Trophoblast cell (in vitro differentiated cells and primary cell): ENCODE measurements around the gene SLC2A6.

ENCODE experiments used
- DNase-seq, 2 donors: peaks; one replicate each; pipeline ENCODE4 v3.0.0-alpha.2; 2016
- H2AFZ ChIP-seq: 2 replicates; pipeline ENCODE4 v1.6.1; 2013; ENCODE audit warnings: low read length, moderate library complexity, mild to moderate bottlenecking; ENCODE audit not compliant: insufficient read depth, poor library complexity
- H2AK5ac ChIP-seq: 2 replicates; pipeline ENCODE4 v1.6.1; 2013; ENCODE audit warnings: mild to moderate bottlenecking, low read length
- H2BK120ac ChIP-seq: 2 replicates; pipeline ENCODE4 v1.6.1; 2013; ENCODE audit warnings: low read length, mild to moderate bottlenecking, moderate library complexity; ENCODE audit not compliant: insufficient read depth, poor library complexity
- H2BK12ac ChIP-seq: 2 replicates; pipeline ENCODE4 v1.6.1; 2013; ENCODE audit warnings: mild to moderate bottlenecking, low read length, moderate library complexity
- H2BK5ac ChIP-seq: 2 replicates; pipeline ENCODE4 v1.6.1; 2013; ENCODE audit warnings: low read length, low read depth, moderate library complexity, mild to moderate bottlenecking; ENCODE audit not compliant: poor library complexity
- H3K14ac ChIP-seq: 2 replicates; pipeline ENCODE4 v1.6.1; 2013; ENCODE audit warnings: mild to moderate bottlenecking, low read length
- H3K18ac ChIP-seq: 2 replicates; pipeline ENCODE4 v1.6.1; 2013; ENCODE audit warnings: mild to moderate bottlenecking, low read length
- H3K23ac ChIP-seq: 2 replicates; pipeline ENCODE4 v1.6.1; 2013; ENCODE audit warnings: low read length
- H3K27ac ChIP-seq: 2 replicates; pipeline ENCODE4 v1.5.1; 2013; ENCODE audit warnings: low read depth, mild to moderate bottlenecking, inconsistent platforms, low read length, moderate library complexity
- H3K27me3 ChIP-seq: 2 replicates; pipeline ENCODE4 v1.6.1; 2013; ENCODE audit warnings: inconsistent platforms, mild to moderate bottlenecking, low read length, moderate library complexity; ENCODE audit not compliant: insufficient read depth
- H3K36me3 ChIP-seq, 2 experiments: 1 replicate in 1 of 2; 2 replicates in 1 of 2; pipeline ENCODE4 v1.6.1; 2013; ENCODE audit warnings: low read length in 2 of 2, mild to moderate bottlenecking in 2 of 2, moderate library complexity in 1 of 2; ENCODE audit not compliant: insufficient read depth in 2 of 2, control insufficient read depth in 1 of 2
- H3K4ac ChIP-seq: 2 replicates; pipeline ENCODE4 v1.6.1; 2013; ENCODE audit warnings: low read depth, mild to moderate bottlenecking, low read length, moderate library complexity
- H3K4me1 ChIP-seq, 2 experiments: 1 replicate in 1 of 2; 2 replicates in 1 of 2; pipeline ENCODE4 v1.6.1; 2013; ENCODE audit warnings: low read length in 2 of 2, mild to moderate bottlenecking in 2 of 2, moderate library complexity in 1 of 2; ENCODE audit not compliant: insufficient read depth in 2 of 2, control insufficient read depth in 1 of 2
- H3K4me2 ChIP-seq: 2 replicates; pipeline ENCODE4 v1.6.1; 2013; ENCODE audit warnings: inconsistent platforms, mild to moderate bottlenecking, low read length, moderate library complexity
- H3K4me3 ChIP-seq: 2 replicates; pipeline ENCODE4 v1.5.1; 2013; ENCODE audit warnings: mild to moderate bottlenecking, low read depth, low read length, inconsistent platforms
- H3K79me1 ChIP-seq: one replicate; pipeline ENCODE4 v1.6.1; 2013; ENCODE audit warnings: low read length
- H3K79me2 ChIP-seq: 2 replicates; pipeline ENCODE4 v1.6.1; 2013; ENCODE audit warnings: low read length, mild to moderate bottlenecking; ENCODE audit not compliant: control insufficient read depth, insufficient read depth, poor library complexity
- H3K9ac ChIP-seq: 2 replicates; pipeline ENCODE4 v1.6.1; 2013; ENCODE audit warnings: mild to moderate bottlenecking, low read length
- H3K9me3 ChIP-seq: 2 replicates; pipeline ENCODE4 v1.6.1; 2013; ENCODE audit warnings: low read depth, mild to moderate bottlenecking, control low read depth, inconsistent platforms, low read length; ENCODE audit not compliant: insufficient read depth
- H4K12ac ChIP-seq: 2 replicates; pipeline ENCODE4 v1.6.1; 2013; ENCODE audit warnings: low read depth, mild to moderate bottlenecking, low read length, moderate library complexity
- H4K8ac ChIP-seq: 2 replicates; pipeline ENCODE4 v1.6.1; 2013; ENCODE audit warnings: low read depth, mild to moderate bottlenecking, low read length, moderate library complexity
- H4K91ac ChIP-seq: one replicate; pipeline ENCODE4 v1.6.1; 2013; ENCODE audit warnings: low read depth, mild to moderate bottlenecking, low read length, moderate library complexity
- WGBS: extraction: QIAGEN DNeasy Blood & Tissue Kit; methylation state at CpG from one replicate; pipeline ENCODE4 v1.1.7; 2013; ENCODE audit warnings: missing lambda C conversion rate; ENCODE audit not compliant: insufficient read length, insufficient coverage; ENCODE audit errors: extremely low coverage; 5-methylcytosine and 5-hydroxymethylcytosine counted together

SLC2A6 gene

DNA sequence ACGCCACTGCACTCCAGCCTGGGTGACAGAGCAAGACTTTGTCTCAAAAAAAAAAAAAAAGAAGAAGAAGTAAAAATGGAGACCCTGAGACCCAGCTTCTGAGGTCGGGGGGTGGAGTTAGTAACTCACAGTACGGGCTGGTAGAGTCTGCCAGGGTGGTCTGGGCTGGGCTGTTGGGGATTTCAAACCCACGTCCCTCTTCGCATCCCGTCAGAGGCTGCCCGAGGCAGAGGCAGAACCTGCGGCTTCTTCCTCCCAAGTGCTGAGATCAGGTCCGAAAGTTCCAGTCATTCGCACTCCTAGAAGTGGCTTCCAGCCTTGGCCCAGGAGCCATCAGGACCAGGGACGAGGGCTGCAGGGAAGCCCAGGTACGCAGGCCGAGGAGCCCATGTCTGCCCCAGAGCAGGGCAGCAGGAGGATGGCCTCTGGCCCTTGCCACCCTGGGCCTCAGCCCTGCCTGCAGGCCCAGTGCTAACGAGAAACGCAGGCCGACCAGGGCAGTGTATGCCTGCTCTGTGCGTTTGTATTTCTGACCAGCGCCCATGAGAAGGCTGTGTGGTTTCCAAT is 9.9 kb upstream of the SLC2A6 start:
- H4K8ac ChIP-seq, result no peak overlapping the region
- no peak overlapping the region for H2BK120ac ChIP-seq
- WGBS, result no CpG with 5 or more reads among the region's 18 CpGs
- no peak overlapping the region for H2BK5ac ChIP-seq
- no peak overlapping the region for H3K23ac ChIP-seq
- no peak for DNase-seq
- H3K9me3 ChIP-seq, result no peaks in the 10 kb centered on the region
- H3K18ac ChIP-seq, result no peak overlapping the region
- H4K12ac ChIP-seq, result no peak overlapping the region
- H2AFZ ChIP-seq, result no peak overlapping the region
- H3K27me3 ChIP-seq, result no peaks in the 10 kb centered on the region
- no peak overlapping the region for H3K4me2 ChIP-seq
- H3K4me1 ChIP-seq, result peaks cover 0 to 7% of the 10 kb centered on the region in 2 experiments
- no peaks in the 10 kb centered on the region for H3K79me1 ChIP-seq
- no peak overlapping the region for H2AK5ac ChIP-seq
- H3K14ac ChIP-seq, result peak overlapping the region; percentile 32
- no peaks in the 10 kb centered on the region for H3K79me2 ChIP-seq
- H3K27ac ChIP-seq, result no peak overlapping the region
- H3K4ac ChIP-seq, result peak overlapping the region; percentile 13
- H3K36me3 ChIP-seq, result no peaks in the 10 kb centered on the region
- H4K91ac ChIP-seq, result peak overlapping the region; percentile 59
- H2BK12ac ChIP-seq, result no peak overlapping the region
- no peak overlapping the region for H3K9ac ChIP-seq
- no peak overlapping the region for H3K4me3 ChIP-seq

GRCh38 chr9:133487331-133487725 is 8.4 kb upstream of the SLC2A6 start:
- Histone ChIP-seq H3K4me2 (no peak overlapping the region), H2AFZ (no peak overlapping the region), H3K9me3 (peaks cover 2% of the 10 kb centered on the region), H2BK120ac (no peak overlapping the region), H2AK5ac (no peak overlapping the region), H3K27me3 (no peaks in the 10 kb centered on the region), H3K23ac (no peak overlapping the region), H4K12ac (no peak overlapping the region), H4K91ac (no peak overlapping the region), H2BK12ac (no peak overlapping the region), H4K8ac (no peak overlapping the region), H3K36me3 (no peaks in the 10 kb centered on the region), H3K4me3 (no peak overlapping the region), H3K79me2 (no peaks in the 10 kb centered on the region), H3K27ac (no peak overlapping the region), H3K14ac (no peak overlapping the region), H3K4ac (no peak overlapping the region), H3K9ac (no peak overlapping the region), H3K18ac (no peak overlapping the region), H2BK5ac (no peak overlapping the region), H3K4me1 (peaks cover 0 to 7% of the 10 kb centered on the region in 2 experiments), H3K79me1 (no peaks in the 10 kb centered on the region)
- no CpG with 5 or more reads among the region's 8 CpGs for WGBS
- DNase-seq, result no peak

GRCh38 chr9:133485531-133486260 is 6.8 kb upstream of the SLC2A6 start:
- Histone ChIP-seq H3K79me1 (no peaks in the 10 kb centered on the region), H2BK120ac (no peak overlapping the region), H4K8ac (no peak overlapping the region), H2BK12ac (no peak overlapping the region), H3K18ac (no peak overlapping the region), H3K36me3 (no peaks in the 10 kb centered on the region), H4K12ac (no peak overlapping the region), H3K4me2 (no peak overlapping the region), H3K9ac (no peak overlapping the region), H3K23ac (no peak overlapping the region), H2AK5ac (no peak overlapping the region), H3K14ac (no peak overlapping the region), H3K4me3 (no peak overlapping the region), H2AFZ (no peak overlapping the region), H2BK5ac (no peak overlapping the region), H3K27ac (no peak overlapping the region), H3K27me3 (no peaks in the 10 kb centered on the region), H4K91ac (no peak overlapping the region), H3K79me2 (no peaks in the 10 kb centered on the region), H3K4me1 (peaks cover 0 to 7% of the 10 kb centered on the region in 2 experiments), H3K9me3 (peaks cover 2% of the 10 kb centered on the region), H3K4ac (no peak overlapping the region)
- DNase-seq, result no peak
- no CpG with 5 or more reads among the region's 25 CpGs for WGBS

- Histone ChIP-seq H3K9ac (no peak overlapping the region), H4K12ac (no peak overlapping the region), H4K8ac (no peak overlapping the region), H3K14ac (no peak overlapping the region), H3K36me3 (no peaks in the 10 kb centered on the region), H3K23ac (no peak overlapping the region), H3K18ac (no peak overlapping the region), H3K4me3 (no peak overlapping the region), H3K9me3 (peaks cover 2% of the 10 kb centered on the region), H2BK120ac (no peak overlapping the region), H2BK5ac (no peak overlapping the region), H3K4me2 (no peak overlapping the region), H3K27ac (no peak overlapping the region), H3K4ac (no peak overlapping the region), H3K4me1 (peaks cover 0 to 7% of the 10 kb centered on the region in 2 experiments), H3K27me3 (no peaks in the 10 kb centered on the region), H3K79me2 (no peaks in the 10 kb centered on the region), H4K91ac (no peak overlapping the region), H2AFZ (no peak overlapping the region), H3K79me1 (no peaks in the 10 kb centered on the region), H2AK5ac (no peak overlapping the region), H2BK12ac (no peak overlapping the region)
- DNase-seq, result peak in 1 of 2 donors; percentile 48
- WGBS, result no CpG with 5 or more reads among the region's 22 CpGs
Observed at GRCh38 chr9:133484671-133485437, 6.0 kb upstream of the SLC2A6 start.
